K562 (cell line): ENCODE measurements around the gene PTBP3. TPM values are rescaled to one million over a fixed set of nuclear protein-coding genes. Genes with fewer than 3 reads are reported as not detected.

Experiments
- BMI1 ChIP-seq: fragments of 150-350 bp; IDR thresholded peaks from 2 replicates; pipeline ENCODE4 v1.6.1; 2014; ENCODE audit warnings: low read length
- CBX3 ChIP-seq, 2 experiments: IDR thresholded peaks; 1 replicate in 1 of 2; 2 replicates in 1 of 2; pipeline ENCODE4 v1.6.1; 2012; ENCODE audit warnings: inconsistent platforms in 2 of 2, low read length in 2 of 2, borderline replicate concordance in 1 of 2, control low read depth in 1 of 2
- HDGF ChIP-seq: fragments of 450-650 bp; IDR thresholded peaks from 2 replicates; pipeline ENCODE4 v1.6.1; 2016
- NEUROD1 ChIP-seq: fragments of 150-350 bp; IDR thresholded peaks from 2 replicates; pipeline ENCODE4 v1.6.1; 2014; ENCODE audit warnings: borderline replicate concordance, low read length, low read depth; ENCODE audit not compliant: partially characterized antibody
- NFIX ChIP-seq: fragments of 250-450 bp; sonication (Bioruptor Pico); IDR thresholded peaks from 2 replicates; pipeline ENCODE4 v1.4.0; 2020; ENCODE audit warnings: low read depth, mild to moderate bottlenecking, moderate library complexity
- RNF2 ChIP-seq: sonication (generic); IDR thresholded peaks from 2 replicates; pipeline ENCODE4 v1.6.1; 2016
- RUNX1 ChIP-seq: sonication (generic); IDR thresholded peaks from 2 replicates; pipeline ENCODE4 v1.6.1; 2016; ENCODE audit warnings: antibody characterized with exemption, low read depth
- ZBTB40 ChIP-seq, 2 experiments: fragments of 450-650 bp in 1 of 2; sonication (generic) in 1 of 2; formaldehyde crosslinking in 1 of 2; IDR thresholded peaks; 2 replicates each; pipeline versions ENCODE4 v1.7.1 to v1.9.0; 2016 to 2022; ENCODE audit warnings: inconsistent platforms in 1 of 2, mild to moderate bottlenecking in 1 of 2, missing genetic modification reagents in 1 of 2
- ZBTB9 ChIP-seq: fragments of 450-650 bp; formaldehyde crosslinking; IDR thresholded peaks from 2 replicates; pipeline ENCODE4 v1.4.0; 2020; ENCODE audit warnings: mild to moderate bottlenecking, moderate library complexity
- ZNF354B ChIP-seq: fragments of 250-450 bp; sonication (Bioruptor Pico); IDR thresholded peaks from 2 replicates; pipeline ENCODE4 v1.4.0; 2020
- ZNF766 ChIP-seq: fragments of 200-800 bp; sonication (Bioruptor generic); conservative IDR thresholded peaks from 2 replicates; pipeline ENCODE4 v1.6.1; 2016; ENCODE audit warnings: missing genetic modification characterization, missing compliant biosample characterization
- ZNF778 ChIP-seq: fragments of 450-650 bp; formaldehyde crosslinking; IDR thresholded peaks from 2 replicates; pipeline ENCODE4 v1.4.0; 2020; ENCODE audit warnings: mild to moderate bottlenecking, moderate library complexity
- polyA plus RNA-seq, 8 experiments: library from polyadenylated mRNA; depleted of rRNA in 4 of 8; stranded (reverse) in 5 of 8; unstranded in 3 of 8; fragments of >200 nt; fragmentation: Nextera tagmentation in 2 of 8; fragmentation: Illumina TruSeq in 1 of 8; extraction: Ambion mirVana in 2 of 8; extraction: Trizol in 1 of 8; gene quantifications; 2 replicates each; pipeline versions ENCODE4 v1.2.1 to v1.2.3, GENCODE V29; 2011 to 2014; ENCODE audit warnings: inconsistent platforms in 1 of 8, missing spikeins in 1 of 8
- total RNA-seq, 7 experiments: library from RNA; depleted of rRNA in 6 of 7; stranded (reverse); fragments of >200 nt in 6 of 7; fragmentation: Illumina TruSeq in 2 of 7; extraction: Trizol in 2 of 7; gene quantifications; 2 replicates each; pipeline versions ENCODE4 v1.2.1 to v1.2.3, GENCODE V29; 2011 to 2021; ENCODE audit warnings: low replicate concordance in 1 of 7
- TF ChIP-seq, protein P1 (sequence below): fragments of 250-450 bp; sonication (Bioruptor Pico); IDR thresholded peaks from 2 replicates; pipeline ENCODE4 v1.8.0; 2022; ENCODE audit warnings: moderate library complexity, mild to moderate bottlenecking, inconsistent platforms

PTBP3 gene
- total and polyA plus RNA-seq, 9 of the 15 experiments (the other 6 are each of a cell fraction or from before 2014, with no cell fraction given) = 22.4 to 132 (median 68.0) TPM

- TF ChIP-seq NEUROD1 (peak; percentile 44), RUNX1 (no peak), ZNF778 (CRISPR knock-in tag) (no peak), BMI1 (no peak), ZNF354B (no peak), CBX3 (IDR thresholded peaks at IDR 0.05; ENCODE audit: borderline replicate concordance in 1 of 2, low read length in 2 of 2) (no peak), ZNF766 (CRISPR knock-in tag) (0 out of 2 replicates have a peak, but pooled peaks have one; percentile 14), NFIX (no peak), HDGF (no peak), RNF2 (peak; percentile 44; the same call in 1 of the 2 replicates), ZBTB9 (0 out of 2 replicates have a peak, but pooled peaks have one; percentile 14), ZBTB40 (IDR thresholded peaks at IDR 0.05) (0 out of 2 replicates have a peak, but pooled peaks have one; percentile 60), ZBTB40 (CRISPR knock-in tag; IDR thresholded peaks at IDR 0.05) (no peak)
- TF ChIP-seq, protein P1, sequence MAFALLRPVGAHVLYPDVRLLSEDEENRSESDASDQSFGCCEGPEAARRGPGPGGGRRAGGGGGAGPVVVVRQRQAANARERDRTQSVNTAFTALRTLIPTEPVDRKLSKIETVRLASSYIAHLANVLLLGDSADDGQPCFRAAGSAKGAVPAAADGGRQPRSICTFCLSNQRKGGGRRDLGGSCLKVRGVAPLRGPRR (CRISPR knock-in tag) = no peak
Measured at GRCh38 chr9:112174222-112174964, 159.0 kb downstream of the PTBP3 start (continued).
